Measurements from ENCODE around the gene VCAN. TPM values are rescaled to one million over a fixed set of nuclear protein-coding genes. Genes with fewer than 3 reads are reported as not detected.

Gene VCAN
- total and polyA plus RNA-seq, 5 experiments from 2014 or later, result 0.19 to 0.57 (median 0.39) TPM

GRCh38 chr5:83444445-83444844 is 27.1 kb upstream of the VCAN start:
- Mint-ChIP-seq H3K36me3 (no peaks in the 10 kb centered on the region), H3K4me1 (peaks cover 0 to 5% (median 0%) of the 10 kb centered on the region in 4 donors), H3K4me3 (no peak overlapping the region), H3K9me3 (no peaks in the 10 kb centered on the region), H3K27me3 (no peaks in the 10 kb centered on the region), H3K27ac (no peak overlapping the region)
- ATAC-seq (no peak), DNase-seq (no peak)
- POLR2A ChIA-PET, result no interaction called here

- POLR2A ChIA-PET, result no interaction called here
- peaks cover 0 to 4% (median 0%) of the 10 kb centered on the region in 3 donors for H3K36me3 Mint-ChIP-seq
- peaks cover 4 to 15% (median 6%) of the 10 kb centered on the region in 5 donors for H3K27me3 Mint-ChIP-seq
- no peak overlapping the region for H3K27ac Mint-ChIP-seq
- H3K4me1 Mint-ChIP-seq, result peaks cover 0 to 5% (median 0%) of the 10 kb centered on the region in 4 donors
- DNase-seq, result no peak
- H3K9me3 Mint-ChIP-seq, result no peaks in the 10 kb centered on the region
- H3K4me3 Mint-ChIP-seq, result no peak overlapping the region
- no peak for ATAC-seq
Observed at GRCh38 chr5:83446253-83446947, 25.1 kb upstream of the VCAN start.

- H3K36me3 Mint-ChIP-seq, result peaks cover 0 to 8% (median 0%) of the 10 kb centered on the region in 3 donors
- H3K4me3 Mint-ChIP-seq, result no peak overlapping the region
- DNase-seq (no peak), ATAC-seq (no peak)
- no peak overlapping the region for H3K27ac Mint-ChIP-seq
- no peaks in the 10 kb centered on the region for H3K4me1 Mint-ChIP-seq
- H3K27me3 Mint-ChIP-seq, result peaks cover 4 to 23% (median 7%) of the 10 kb centered on the region in 5 donors
- peaks cover 0 to 11% (median 2%) of the 10 kb centered on the region in 9 donors for H3K9me3 Mint-ChIP-seq
- POLR2A ChIA-PET, result no interaction called here
Observed at GRCh38 chr5:83447533-83447932, 24.0 kb upstream of the VCAN start.

- peaks cover 0 to 23% (median 0%) of the 10 kb centered on the region in 3 donors for H3K36me3 Mint-ChIP-seq
- H3K4me3 Mint-ChIP-seq, result no peak overlapping the region
- POLR2A ChIA-PET, result no interaction called here
- DNase-seq, result no peak
- peaks cover 13 to 37% (median 25%) of the 10 kb centered on the region in 9 donors for H3K9me3 Mint-ChIP-seq
- no peak overlapping the region for H3K27ac Mint-ChIP-seq
- no peak for ATAC-seq
- H3K4me1 Mint-ChIP-seq, result no peaks in the 10 kb centered on the region
- peaks cover 4 to 23% (median 7%) of the 10 kb centered on the region in 5 donors for H3K27me3 Mint-ChIP-seq
Observed at GRCh38 chr5:83450183-83450966, 21.2 kb upstream of the VCAN start.

GRCh38 chr5:83450967-83451248 is 20.6 kb upstream of the VCAN start:
- ATAC-seq, result no peak
- POLR2A ChIA-PET, result no interaction called here
- H3K36me3 Mint-ChIP-seq, result peaks cover 0 to 23% (median 0%) of the 10 kb centered on the region in 3 donors
- no peak for DNase-seq
- peaks cover 4 to 23% (median 7%) of the 10 kb centered on the region in 5 donors for H3K27me3 Mint-ChIP-seq
- no peak overlapping the region for H3K4me3 Mint-ChIP-seq
- H3K27ac Mint-ChIP-seq, result no peak overlapping the region
- no peaks in the 10 kb centered on the region for H3K4me1 Mint-ChIP-seq
- peaks cover 13 to 37% (median 25%) of the 10 kb centered on the region in 9 donors for H3K9me3 Mint-ChIP-seq

GRCh38 chr5:83451955-83452354 is 19.6 kb upstream of the VCAN start:
- POLR2A ChIA-PET, result no interaction called here
- no peak for ATAC-seq

GRCh38 chr5:83453937-83454336 is 17.6 kb upstream of the VCAN start:
- H3K27ac Mint-ChIP-seq, result no peak overlapping the region
- no peak overlapping the region for H3K4me3 Mint-ChIP-seq
- ATAC-seq (no peak), DNase-seq (no peak)
- H3K4me1 Mint-ChIP-seq, result no peaks in the 10 kb centered on the region
- peaks cover 15 to 39% (median 30%) of the 10 kb centered on the region in 9 donors for H3K9me3 Mint-ChIP-seq
- POLR2A ChIA-PET, result no interaction called here
- H3K36me3 Mint-ChIP-seq, result peaks cover 0 to 28% (median 0%) of the 10 kb centered on the region in 3 donors
- peaks cover 4 to 23% (median 7%) of the 10 kb centered on the region in 5 donors for H3K27me3 Mint-ChIP-seq

More at GRCh38 chr5:83451955-83452354, 19.6 kb upstream of the VCAN start:
- peaks cover 0 to 23% (median 0%) of the 10 kb centered on the region in 3 donors for H3K36me3 Mint-ChIP-seq
- no peak overlapping the region for H3K27ac Mint-ChIP-seq
- peaks cover 15 to 39% (median 29%) of the 10 kb centered on the region in 9 donors for H3K9me3 Mint-ChIP-seq
- no peak overlapping the region for H3K4me3 Mint-ChIP-seq
- DNase-seq, result no peak
- no peaks in the 10 kb centered on the region for H3K4me1 Mint-ChIP-seq
- H3K27me3 Mint-ChIP-seq, result peaks cover 4 to 23% (median 7%) of the 10 kb centered on the region in 5 donors

GRCh38 chr5:83464261-83464660 is 7.3 kb upstream of the VCAN start:
- Mint-ChIP-seq H3K4me1 (no peaks in the 10 kb centered on the region), H3K27me3 (peaks cover 13 to 53% (median 24%) of the 10 kb centered on the region in 5 donors), H3K4me3 (no peak overlapping the region), H3K9me3 (peaks cover 0 to 9% (median 5%) of the 10 kb centered on the region in 9 donors), H3K36me3 (peaks cover 0 to 6% (median 0%) of the 10 kb centered on the region in 3 donors), H3K27ac (peak overlapping the region in 1 of 10 donors; percentile 7)
- ATAC-seq, result no peak
- DNase-seq, result no peak
- POLR2A ChIA-PET, result no interaction called here

- no peak overlapping the region for H3K27ac Mint-ChIP-seq
- peaks cover 0 to 9% (median 4%) of the 10 kb centered on the region in 9 donors for H3K9me3 Mint-ChIP-seq
- no peak for DNase-seq
- H3K27me3 Mint-ChIP-seq, result peaks cover 30 to 86% (median 47%) of the 10 kb centered on the region in 5 donors
- POLR2A ChIA-PET, result no interaction called here
- peaks cover 0 to 6% (median 2%) of the 10 kb centered on the region in 3 donors for H3K36me3 Mint-ChIP-seq
- H3K4me3 Mint-ChIP-seq, result no peak overlapping the region
- no peak for ATAC-seq
- H3K4me1 Mint-ChIP-seq, result peaks cover 7 to 15% (median 11%) of the 10 kb centered on the region in 4 donors
Observed at GRCh38 chr5:83467371-83468035, 4.0 kb upstream of the VCAN start.

GRCh38 chr5:83469075-83469474 is 2.5 kb upstream of the VCAN start:
- Mint-ChIP-seq H3K36me3 (peaks cover 0 to 8% (median 6%) of the 10 kb centered on the region in 3 donors), H3K4me1 (peaks cover 15 to 31% (median 27%) of the 10 kb centered on the region in 4 donors), H3K4me3 (no peak overlapping the region), H3K27ac (no peak overlapping the region), H3K27me3 (peaks cover 34 to 95% (median 58%) of the 10 kb centered on the region in 5 donors), H3K9me3 (peaks cover 0 to 4% (median under 1%) of the 10 kb centered on the region in 9 donors)
- POLR2A ChIA-PET, result no interaction called here
- ATAC-seq (no peak), DNase-seq (no peak)

GRCh38 chr5:83470526-83471404 is 779 bp upstream of the VCAN start:
- POLR2A ChIA-PET, result no interaction called here
- peak overlapping the region in 4 of 10 donors; percentile 21 to 51 (median 46) for H3K4me3 Mint-ChIP-seq
- H3K4me1 Mint-ChIP-seq, result peaks cover 15 to 38% (median 33%) of the 10 kb centered on the region in 4 donors
- ATAC-seq, result no peak
- H3K27ac Mint-ChIP-seq, result no peak overlapping the region
- H3K9me3 Mint-ChIP-seq, result no peaks in the 10 kb centered on the region
- H3K36me3 Mint-ChIP-seq, result peaks cover 0 to 8% (median 5%) of the 10 kb centered on the region in 3 donors
- DNase-seq, result no peak
- peaks cover 46 to 93% (median 65%) of the 10 kb centered on the region in 5 donors for H3K27me3 Mint-ChIP-seq

GRCh38 chr5:83472213-83472507 is 616 bp downstream of the VCAN start:
- Mint-ChIP-seq H3K9me3 (peaks cover 0 to 3% (median 0%) of the 10 kb centered on the region in 9 donors), H3K27ac (no peak overlapping the region), H3K36me3 (peaks cover 0 to 8% (median 5%) of the 10 kb centered on the region in 3 donors), H3K4me3 (peak overlapping the region; percentile 3 to 86 (median 54)), H3K27me3 (peaks cover 49 to 98% (median 66%) of the 10 kb centered on the region in 5 donors), H3K4me1 (peaks cover 15 to 40% (median 33%) of the 10 kb centered on the region in 4 donors)
- DNase-seq, result no peak
- ATAC-seq, result no peak
- POLR2A ChIA-PET, result no interaction called here
